HepG2 (cell line): ENCODE measurements around the gene SRXN1. TPM values are rescaled to one million over a fixed set of nuclear protein-coding genes. Genes with fewer than 3 reads are reported as not detected.
A peak's percentile ranks its signal among the peaks of the same experiment; 100 is the strongest.

ENCODE experiments used
- CREM ChIP-seq, 2 experiments: sonication (generic) in 1 of 2; formaldehyde crosslinking in 1 of 2; IDR thresholded peaks; 2 replicates each; pipeline versions ENCODE4 v1.4.0 to v1.6.1; 2016 to 2020; ENCODE audit warnings: antibody characterized with exemption in 1 of 2, mild to moderate bottlenecking in 1 of 2, missing genetic modification reagents in 1 of 2
- FOXA3 ChIP-seq: IDR thresholded peaks from 2 replicates; pipeline ENCODE4 v1.6.1; 2016; ENCODE audit warnings: missing genetic modification reagents, missing compliant biosample characterization
- KDM2A ChIP-seq: sonication (generic); formaldehyde crosslinking; IDR thresholded peaks from 2 replicates; pipeline ENCODE4 v1.4.0; 2020; ENCODE audit warnings: low read depth, missing genetic modification reagents, borderline replicate concordance
- MED8 ChIP-seq: sonication (generic); formaldehyde crosslinking; IDR thresholded peaks from 2 replicates; pipeline ENCODE4 v1.8.1; 2023; ENCODE audit warnings: mild to moderate bottlenecking, missing genetic modification reagents; ENCODE audit not compliant: insufficient replicate concordance
- MZF1 ChIP-seq: sonication (generic); formaldehyde crosslinking; IDR thresholded peaks from 2 replicates; pipeline ENCODE4 v1.8.1; 2023; ENCODE audit warnings: mild to moderate bottlenecking, missing genetic modification reagents, borderline replicate concordance
- NFAT5 ChIP-seq: sonication (generic); formaldehyde crosslinking; IDR thresholded peaks from 2 replicates; pipeline ENCODE4 v1.4.0; 2020; ENCODE audit warnings: missing genetic modification reagents
- PAX8 ChIP-seq: sonication (generic); formaldehyde crosslinking; IDR thresholded peaks from 2 replicates; pipeline ENCODE4 v1.8.0; 2022; ENCODE audit warnings: mild to moderate bottlenecking, missing genetic modification reagents, borderline replicate concordance
- RELA ChIP-seq: sonication (generic); formaldehyde crosslinking; IDR thresholded peaks from 2 replicates; pipeline ENCODE4 v1.4.0; 2020; ENCODE audit warnings: missing genetic modification reagents
- SAP130 ChIP-seq: IDR thresholded peaks from 2 replicates; pipeline ENCODE4 v1.6.1; 2016; ENCODE audit warnings: low read depth
- SMAD3 ChIP-seq: sonication (generic); formaldehyde crosslinking; IDR thresholded peaks from 2 replicates; pipeline ENCODE4 v1.4.0; 2020; ENCODE audit warnings: missing genetic modification reagents
- ZBTB37 ChIP-seq: sonication (generic); formaldehyde crosslinking; IDR thresholded peaks from 2 replicates; pipeline ENCODE4 v1.4.0; 2020; ENCODE audit warnings: mild to moderate bottlenecking, missing genetic modification reagents
- ZFY ChIP-seq: sonication (generic); formaldehyde crosslinking; IDR thresholded peaks from 2 replicates; pipeline ENCODE4 v1.4.0; 2020; ENCODE audit warnings: missing genetic modification reagents
- ZNF12 ChIP-seq: sonication (generic); formaldehyde crosslinking; IDR thresholded peaks from 2 replicates; pipeline ENCODE4 v1.5.0; 2020; ENCODE audit warnings: missing genetic modification reagents
- ZNF143 ChIP-seq: sonication (generic); formaldehyde crosslinking; IDR thresholded peaks from 2 replicates; pipeline ENCODE4 v1.4.0; 2020; ENCODE audit warnings: missing genetic modification reagents
- ZNF441 ChIP-seq: sonication (generic); formaldehyde crosslinking; IDR thresholded peaks from 2 replicates; pipeline ENCODE4 v1.7.0; 2021; ENCODE audit warnings: missing genetic modification reagents, borderline replicate concordance
- ZNF660 ChIP-seq: sonication (generic); formaldehyde crosslinking; IDR thresholded peaks from 2 replicates; pipeline ENCODE4 v1.5.1; 2020; ENCODE audit warnings: mild to moderate bottlenecking, low read depth, missing genetic modification reagents, borderline replicate concordance
- ZNF7 ChIP-seq: IDR thresholded peaks from 2 replicates; pipeline ENCODE4 v1.6.1; 2016; ENCODE audit warnings: missing biosample characterization, missing genetic modification reagents
- ZNF703 ChIP-seq: sonication (generic); formaldehyde crosslinking; IDR thresholded peaks from 2 replicates; pipeline ENCODE4 v1.5.1; 2020; ENCODE audit warnings: missing genetic modification reagents, mild to moderate bottlenecking, moderate library complexity, borderline replicate concordance
- ZNF770 ChIP-seq: sonication (generic); formaldehyde crosslinking; IDR thresholded peaks from 2 replicates; pipeline ENCODE4 v1.5.0; 2020; ENCODE audit warnings: mild to moderate bottlenecking, missing genetic modification reagents
- polyA plus RNA-seq, 8 experiments: library from polyadenylated mRNA; depleted of rRNA in 3 of 8; stranded (reverse) in 7 of 8; unstranded in 1 of 8; fragments of >200 nt; fragmentation: Illumina TruSeq in 4 of 8; extraction: Trizol in 4 of 8; gene quantifications; 2 replicates each; pipeline versions ENCODE4 v1.2.1 to v1.2.3, GENCODE V29; 2011 to 2016; ENCODE audit warnings: low read depth in 4 of 8, missing spikeins in 1 of 8, mixed read lengths in 1 of 8; ENCODE audit not compliant: insufficient read depth in 1 of 8
- total RNA-seq, 5 experiments: library from RNA; depleted of rRNA; stranded (reverse); fragments of >200 nt; fragmentation: Illumina TruSeq; extraction: Trizol; gene quantifications; 2 replicates each; pipeline ENCODE4 v1.2.3, GENCODE V29; 2016; ENCODE audit warnings: low read depth in 1 of 5

The SRXN1 gene
- total and polyA plus RNA-seq, 2 of the 13 experiments (the other 11 are each of a cell fraction or from before 2014, with no cell fraction given) = 29.9 to 87.7 TPM

GRCh38 chr20:645318-646106 is 7.5 kb downstream of the SRXN1 start (continued):
- TF ChIP-seq NFAT5 (peak; percentile 21; the same call in 1 of the 2 replicates), ZNF7 (CRISPR knock-in tag) (no peak), SAP130 (peak; percentile 82), MZF1 (CRISPR knock-in tag) (no peak), SMAD3 (CRISPR knock-in tag) (peak; percentile 45; the same call in 1 of the 2 replicates), ZNF143 (CRISPR knock-in tag) (peak; percentile 59; the same call in 1 of the 2 replicates), ZNF703 (CRISPR knock-in tag) (0 out of 2 replicates have a peak, but pooled peaks have one; percentile 71), KDM2A (peak; percentile 98), ZFY (CRISPR knock-in tag) (peak; percentile 83), PAX8 (CRISPR knock-in tag) (no peak), RELA (CRISPR knock-in tag) (no peak), MED8 (peak; percentile 74), ZNF770 (CRISPR knock-in tag) (no peak), ZBTB37 (peak; percentile 63; the same call in 1 of the 2 replicates), ZNF12 (CRISPR knock-in tag) (peak; percentile 21; the same call in 1 of the 2 replicates), FOXA3 (peak; percentile 57), CREM (IDR thresholded peaks at IDR 0.05) (no peak), CREM (CRISPR knock-in tag; IDR thresholded peaks at IDR 0.05) (no peak), ZNF441 (CRISPR knock-in tag) (peak; percentile 74; the same call in 1 of the 2 replicates), ZNF660 (CRISPR knock-in tag) (no peak)
